ELF-1 (cell line): ENCODE measurements around the gene AQR.

Source experiments
- DNase-seq: peaks from one replicate; pipeline ENCODE4 v3.0.0-alpha.2; 2016; ENCODE audit warnings: low read depth, low spot score

Gene AQR

GRCh38 chr15:34879107-34879506 is 90.4 kb downstream of the AQR start:
- no peak for DNase-seq

- DNase-seq: no peak
These were observed 92.9 kb downstream of the AQR start for GRCh38 chr15:34876640-34877039.

GRCh38 chr15:34869110-34869509 is 100.4 kb downstream of the AQR start:
- DNase-seq: no peak

GRCh38 chr15:34865531-34865930 is 104.0 kb downstream of the AQR start:
- DNase-seq: no peak

GRCh38 chr15:34861214-34861613 is 108.3 kb downstream of the AQR start:
- no peak for DNase-seq

- DNase-seq: no peak
These were observed 113.6 kb downstream of the AQR start for GRCh38 chr15:34855893-34856292.

- DNase-seq: no peak
These were observed 114.1 kb downstream of the AQR start for GRCh38 chr15:34855413-34855812.

GRCh38 chr15:34854232-34854631 is 115.3 kb downstream of the AQR start:
- no peak for DNase-seq

GRCh38 chr15:34853001-34853758 is 116.4 kb downstream of the AQR start:
- DNase-seq: no peak

GRCh38 chr15:34851751-34852150 is 117.8 kb downstream of the AQR start:
- no peak for DNase-seq

GRCh38 chr15:34851007-34851406 is 118.5 kb downstream of the AQR start:
- no peak for DNase-seq

- DNase-seq: no peak
These were observed 119.4 kb downstream of the AQR start for GRCh38 chr15:34850121-34850520.

GRCh38 chr15:34849364-34849959 is 120.1 kb downstream of the AQR start:
- DNase-seq: no peak

GRCh38 chr15:34847598-34847997 is 121.9 kb downstream of the AQR start:
- DNase-seq: no peak

GRCh38 chr15:34841262-34841725 is 128.2 kb downstream of the AQR start:
- DNase-seq: no peak

GRCh38 chr15:34838282-34838681 is 131.3 kb downstream of the AQR start:
- DNase-seq: no peak

- DNase-seq: peak; percentile 61
These were observed 132.1 kb downstream of the AQR start for GRCh38 chr15:34837246-34838016.

GRCh38 chr15:34828145-34828911 is 141.2 kb downstream of the AQR start:
- DNase-seq: no peak

- DNase-seq: no peak
These were observed 147.7 kb downstream of the AQR start for GRCh38 chr15:34821831-34822230.

- no peak for DNase-seq
These were observed 149.4 kb downstream of the AQR start for GRCh38 chr15:34820110-34820509.

- DNase-seq: no peak
These were observed 151.0 kb downstream of the AQR start for GRCh38 chr15:34818526-34818925.

GRCh38 chr15:34815836-34816235 is 153.7 kb downstream of the AQR start:
- DNase-seq: no peak
